Stimulated activated naive CD8-positive, alpha-beta T cell treated with anti-CD3 and anti-CD28 coated beads, Interleukin-15, Interleukin-2, amounts not matched to agents 100 U/mL and 50 U/mL, for 24 hours (primary cell): ENCODE data around the gene MMP28.

Experiments used
- ATAC-seq: fragments of 150-1000 bp; cut with Tn5 transposase; one replicate; pipeline ENCODE4 v1.10.0; 2021
- DNase-seq: peaks from one replicate; pipeline ENCODE4 v3.0.0; 2021

Gene MMP28

GRCh38 chr17:35797918-35798317, 2.5 kb upstream of the MMP28 start:
- ATAC-seq (no peak), DNase-seq (no peak)

- ATAC-seq (no peak), DNase-seq (no peak)
These were observed 1.9 kb upstream of the MMP28 start for GRCh38 chr17:35797370-35797769.

- ATAC-seq: no peak
- no peak for DNase-seq
These were observed 1.5 kb upstream of the MMP28 start for GRCh38 chr17:35796942-35797341.

GRCh38 chr17:35795871-35796265, 427 bp upstream of the MMP28 start:
- DNase-seq: no peak
- ATAC-seq: no peak

DNA sequence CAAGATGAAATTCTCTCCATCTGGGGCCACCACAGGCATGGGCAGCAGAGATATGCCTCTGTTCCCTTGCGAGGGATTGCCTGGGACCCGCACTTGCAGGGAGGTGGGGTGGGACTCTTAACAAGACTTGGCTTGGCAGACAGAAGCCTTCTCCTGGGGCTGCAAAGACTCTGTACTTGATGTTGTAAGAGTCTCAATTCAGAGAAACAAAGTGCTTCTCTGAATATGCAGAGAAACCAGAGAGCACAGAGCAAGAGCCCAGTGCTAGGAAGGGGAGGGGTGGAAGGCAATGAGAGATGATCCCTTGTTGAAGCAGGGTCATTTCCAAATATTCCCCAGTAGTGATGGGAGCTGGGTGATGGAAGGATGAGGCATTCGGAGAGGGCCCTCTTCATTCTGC, 2.2 kb downstream of the MMP28 start:
- DNase-seq (no peak), ATAC-seq (no peak)

DNA sequence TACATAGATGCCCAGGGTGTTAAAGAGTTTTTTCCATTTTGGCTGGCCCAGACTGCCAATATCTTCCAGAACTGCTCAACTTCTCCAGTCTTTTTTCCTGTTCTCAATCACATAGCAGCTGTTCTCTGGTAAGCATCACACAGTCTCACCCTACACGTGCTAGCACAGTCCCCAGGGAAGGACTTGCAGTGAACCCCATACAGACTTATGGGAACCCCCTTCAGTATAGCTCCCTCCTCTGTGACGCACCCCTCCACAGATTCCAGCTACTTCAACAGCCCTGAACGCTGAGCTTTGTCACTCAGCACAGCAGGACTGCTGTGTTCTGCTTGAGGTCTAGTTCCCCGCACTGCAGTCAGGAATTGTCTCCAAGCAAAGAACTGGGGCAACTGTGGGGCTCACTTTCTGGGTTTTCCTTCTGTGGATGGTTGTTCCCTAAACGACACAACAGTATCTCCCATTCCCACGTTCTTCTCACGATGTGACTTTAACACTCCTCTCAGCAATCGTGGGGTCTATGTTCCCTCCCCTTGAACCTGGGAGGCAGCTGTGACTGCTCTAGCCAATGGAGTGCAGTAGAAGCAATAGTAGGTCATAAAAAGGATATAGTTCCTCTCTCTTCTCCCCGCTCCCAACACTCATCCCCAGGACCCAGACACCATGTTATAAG, 3.6 kb downstream of the MMP28 start:
- no peak for ATAC-seq

GRCh38 chr17:35790841-35791240, 4.6 kb downstream of the MMP28 start:
- DNase-seq: no peak
- ATAC-seq: no peak

More for the DNA sequence above, 3.6 kb downstream of the MMP28 start:
- DNase-seq: no peak

DNA sequence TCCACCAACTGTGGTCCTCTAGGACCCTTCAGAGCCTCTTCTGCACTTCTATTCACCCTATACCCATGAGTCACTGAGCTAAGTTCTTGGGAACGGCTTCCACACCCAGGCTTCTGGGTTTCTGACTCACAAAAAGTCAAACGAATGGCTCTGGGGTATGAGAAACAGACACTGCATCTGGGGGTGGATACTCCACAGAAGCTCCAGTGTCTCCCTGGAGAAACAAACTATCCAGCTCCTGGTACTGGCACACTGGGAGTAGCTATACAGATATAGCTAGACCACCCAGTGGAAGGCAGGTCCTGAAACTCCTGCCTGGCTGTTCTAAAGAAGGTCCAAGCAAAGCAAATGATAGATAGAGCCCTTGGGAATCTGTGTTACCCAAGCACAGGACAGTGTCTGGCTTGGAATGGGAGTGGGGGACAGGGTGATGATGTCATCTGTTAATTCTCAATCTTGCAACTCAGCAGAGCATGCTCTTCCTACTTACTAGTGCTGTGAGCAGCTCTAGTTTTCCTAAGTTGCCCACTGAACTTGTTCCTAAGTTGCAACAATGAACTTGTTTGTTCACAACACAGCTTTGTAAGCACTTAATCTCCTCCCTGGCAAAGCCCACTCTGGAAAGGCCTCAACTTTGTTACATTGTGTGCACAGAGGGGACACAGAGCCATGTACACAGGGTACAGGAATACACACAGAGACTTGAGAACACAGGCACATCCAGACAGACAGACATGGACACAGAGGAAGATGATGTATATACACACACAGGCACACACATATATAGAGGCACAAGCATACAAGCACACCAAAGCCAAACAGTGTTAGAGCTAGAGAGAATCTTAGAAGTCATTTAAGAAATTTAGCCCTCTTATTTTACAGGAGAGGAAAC, 6.7 kb downstream of the MMP28 start:
- DNase-seq (no peak), ATAC-seq (peak; percentile 75)

GRCh38 chr17:35786941-35787432, 8.5 kb downstream of the MMP28 start:
- DNase-seq (no peak), ATAC-seq (no peak)

DNA sequence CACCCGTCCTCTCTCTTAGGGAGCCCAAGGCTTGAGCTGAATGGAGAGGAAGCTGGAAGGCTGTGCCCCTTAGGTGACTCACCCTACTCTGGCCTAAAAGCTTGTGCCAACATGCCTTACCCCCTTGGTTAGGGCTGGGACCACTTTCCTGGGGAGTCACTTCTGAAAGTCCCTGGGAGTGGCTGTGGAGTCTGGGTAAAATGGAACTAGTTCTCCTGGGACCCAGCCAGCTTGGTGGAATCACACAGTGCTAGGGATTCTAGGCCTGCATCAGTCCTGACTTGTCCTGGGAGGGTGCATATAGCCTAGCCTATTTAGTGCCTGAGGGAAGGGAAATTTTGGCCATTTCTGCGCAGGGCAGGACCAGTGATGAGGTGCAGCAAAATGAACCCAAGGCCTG, 10.5 kb downstream of the MMP28 start:
- DNase-seq: no peak
- ATAC-seq: no peak

GRCh38 chr17:35780950-35781349, 14.5 kb downstream of the MMP28 start:
- no peak for ATAC-seq
- no peak for DNase-seq

- ATAC-seq (peak; percentile 9), DNase-seq (no peak)
These were observed 16.7 kb downstream of the MMP28 start for GRCh38 chr17:35778641-35779196.

GRCh38 chr17:35775583-35775982, 19.9 kb downstream of the MMP28 start:
- DNase-seq: no peak
- ATAC-seq: no peak

DNA sequence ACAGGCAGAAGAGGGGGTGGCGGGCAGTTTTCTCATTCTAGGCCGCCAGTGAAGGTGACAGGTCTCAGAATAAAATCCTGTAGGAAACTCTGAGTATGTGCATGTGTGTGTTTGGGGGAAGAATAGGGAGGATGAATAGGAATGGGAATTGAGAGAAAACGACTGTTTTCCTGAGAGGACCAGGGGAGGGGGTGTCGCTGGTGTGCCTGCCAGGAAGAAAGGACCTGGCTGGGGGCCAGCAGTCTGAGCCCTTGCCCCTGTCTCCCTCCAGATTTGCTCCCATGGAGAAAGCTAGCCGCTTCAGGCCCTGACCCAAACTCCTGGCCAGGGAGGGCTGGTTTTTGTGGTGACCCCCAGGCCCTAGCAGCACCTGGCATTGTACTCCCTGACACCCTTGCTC, 20.4 kb downstream of the MMP28 start:
- no peak for ATAC-seq
- DNase-seq: no peak

DNA sequence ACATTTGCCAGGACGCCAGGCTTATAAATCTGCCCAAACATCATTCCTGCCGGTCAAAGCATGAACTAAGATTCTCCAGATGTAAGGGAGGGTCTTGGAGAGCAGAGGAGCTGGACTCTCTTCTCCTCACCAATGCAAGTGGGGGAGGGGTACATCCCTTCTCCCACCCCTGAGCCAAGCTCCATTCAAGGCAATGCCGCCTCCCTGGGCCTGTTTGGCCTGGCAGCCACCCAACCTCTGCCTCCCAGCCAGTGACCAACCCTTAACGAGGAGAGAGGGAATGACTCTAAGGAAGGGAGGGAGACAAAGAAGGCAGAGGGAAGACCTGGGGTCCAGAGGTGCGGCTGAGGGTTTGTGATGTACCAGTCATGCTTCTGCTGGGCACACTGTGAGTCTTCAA, 20.9 kb downstream of the MMP28 start:
- DNase-seq: no peak
- ATAC-seq: no peak

GRCh38 chr17:35773679-35774425, 21.6 kb downstream of the MMP28 start:
- DNase-seq (no peak), ATAC-seq (no peak)

DNA sequence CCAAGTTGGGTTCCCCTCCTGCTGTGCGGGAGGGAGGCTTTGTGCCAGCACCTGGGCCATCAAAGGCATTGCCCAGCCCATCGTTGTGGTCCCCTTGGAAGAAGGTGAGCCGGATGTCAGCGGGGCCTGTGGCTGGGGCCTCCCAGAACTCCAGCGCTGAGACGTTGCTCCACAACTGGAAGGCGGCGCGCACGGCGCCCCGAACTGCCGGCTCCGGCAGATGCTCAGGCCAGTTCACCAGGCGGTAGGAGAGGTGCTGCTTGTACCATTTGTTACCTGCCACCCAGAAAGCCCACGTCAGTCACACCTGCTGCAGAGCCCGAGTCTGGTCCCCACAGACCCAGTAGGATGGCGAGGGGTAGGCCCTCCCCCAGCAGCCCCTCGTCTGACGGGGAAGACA, 22.3 kb downstream of the MMP28 start:
- DNase-seq: no peak
- ATAC-seq: no peak

- ATAC-seq: no peak
These were observed 25.4 kb downstream of the MMP28 start for GRCh38 chr17:35769895-35770486.

GRCh38 chr17:35768797-35769196, 26.6 kb downstream of the MMP28 start:
- ATAC-seq: no peak
- DNase-seq: no peak

More at GRCh38 chr17:35769895-35770486, 25.4 kb downstream of the MMP28 start:
- no peak for DNase-seq

- DNase-seq (peak; percentile 27), ATAC-seq (no peak)
These were observed 28.4 kb downstream of the MMP28 start for GRCh38 chr17:35766903-35767510.

DNA sequence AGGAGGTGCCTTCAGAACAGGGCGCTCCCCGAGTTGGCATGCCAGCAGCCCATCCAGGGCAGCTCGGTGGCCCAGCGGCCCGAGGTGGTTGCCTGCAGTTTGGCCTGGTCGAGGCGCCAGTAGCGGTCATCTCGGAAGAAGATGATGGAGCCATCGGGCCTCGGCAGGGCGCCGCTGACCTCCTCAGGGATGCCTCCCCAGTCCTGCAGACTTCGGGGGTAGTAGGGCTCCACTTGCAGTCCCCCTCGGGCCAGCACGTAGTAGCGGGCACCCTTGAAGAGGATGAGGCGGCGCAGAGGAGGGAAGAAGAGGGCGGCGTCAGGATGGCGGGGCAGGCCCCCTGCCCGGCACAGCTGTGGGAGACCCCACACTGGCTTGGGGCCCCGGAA, 29.0 kb downstream of the MMP28 start:
- ATAC-seq: no peak

More for the DNA sequence above, 29.0 kb downstream of the MMP28 start:
- DNase-seq: no peak
